GM18951 (cell line): ENCODE measurements around the gene PLXNB1.
"Not testable (repeated sequence)": the region's sequence is repeated elsewhere in the genome, so short reads cannot be mapped to it uniquely, and the experiment has no call there.

ENCODE experiments used
- POLR2A ChIP-seq: IDR thresholded peaks from 4 replicates; pipeline ENCODE4 v1.6.1; 2011; ENCODE audit warnings: mild to moderate bottlenecking; ENCODE audit not compliant: insufficient read length, insufficient read depth; ENCODE audit errors: extremely low read depth
- in situ Hi-C: fragments of 300-500 bp; cut with MboI; formaldehyde crosslinking; loops from one replicate; pipeline ENCODE4 v1.12.0; 2022; ENCODE audit warnings: low sequenced_read_pairs, mixed read lengths, inconsistent platforms; ENCODE audit not compliant: unreplicated experiment

The PLXNB1 gene, protein sequence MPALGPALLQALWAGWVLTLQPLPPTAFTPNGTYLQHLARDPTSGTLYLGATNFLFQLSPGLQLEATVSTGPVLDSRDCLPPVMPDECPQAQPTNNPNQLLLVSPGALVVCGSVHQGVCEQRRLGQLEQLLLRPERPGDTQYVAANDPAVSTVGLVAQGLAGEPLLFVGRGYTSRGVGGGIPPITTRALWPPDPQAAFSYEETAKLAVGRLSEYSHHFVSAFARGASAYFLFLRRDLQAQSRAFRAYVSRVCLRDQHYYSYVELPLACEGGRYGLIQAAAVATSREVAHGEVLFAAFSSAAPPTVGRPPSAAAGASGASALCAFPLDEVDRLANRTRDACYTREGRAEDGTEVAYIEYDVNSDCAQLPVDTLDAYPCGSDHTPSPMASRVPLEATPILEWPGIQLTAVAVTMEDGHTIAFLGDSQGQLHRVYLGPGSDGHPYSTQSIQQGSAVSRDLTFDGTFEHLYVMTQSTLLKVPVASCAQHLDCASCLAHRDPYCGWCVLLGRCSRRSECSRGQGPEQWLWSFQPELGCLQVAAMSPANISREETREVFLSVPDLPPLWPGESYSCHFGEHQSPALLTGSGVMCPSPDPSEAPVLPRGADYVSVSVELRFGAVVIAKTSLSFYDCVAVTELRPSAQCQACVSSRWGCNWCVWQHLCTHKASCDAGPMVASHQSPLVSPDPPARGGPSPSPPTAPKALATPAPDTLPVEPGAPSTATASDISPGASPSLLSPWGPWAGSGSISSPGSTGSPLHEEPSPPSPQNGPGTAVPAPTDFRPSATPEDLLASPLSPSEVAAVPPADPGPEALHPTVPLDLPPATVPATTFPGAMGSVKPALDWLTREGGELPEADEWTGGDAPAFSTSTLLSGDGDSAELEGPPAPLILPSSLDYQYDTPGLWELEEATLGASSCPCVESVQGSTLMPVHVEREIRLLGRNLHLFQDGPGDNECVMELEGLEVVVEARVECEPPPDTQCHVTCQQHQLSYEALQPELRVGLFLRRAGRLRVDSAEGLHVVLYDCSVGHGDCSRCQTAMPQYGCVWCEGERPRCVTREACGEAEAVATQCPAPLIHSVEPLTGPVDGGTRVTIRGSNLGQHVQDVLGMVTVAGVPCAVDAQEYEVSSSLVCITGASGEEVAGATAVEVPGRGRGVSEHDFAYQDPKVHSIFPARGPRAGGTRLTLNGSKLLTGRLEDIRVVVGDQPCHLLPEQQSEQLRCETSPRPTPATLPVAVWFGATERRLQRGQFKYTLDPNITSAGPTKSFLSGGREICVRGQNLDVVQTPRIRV (N-terminal part only)

DNA sequence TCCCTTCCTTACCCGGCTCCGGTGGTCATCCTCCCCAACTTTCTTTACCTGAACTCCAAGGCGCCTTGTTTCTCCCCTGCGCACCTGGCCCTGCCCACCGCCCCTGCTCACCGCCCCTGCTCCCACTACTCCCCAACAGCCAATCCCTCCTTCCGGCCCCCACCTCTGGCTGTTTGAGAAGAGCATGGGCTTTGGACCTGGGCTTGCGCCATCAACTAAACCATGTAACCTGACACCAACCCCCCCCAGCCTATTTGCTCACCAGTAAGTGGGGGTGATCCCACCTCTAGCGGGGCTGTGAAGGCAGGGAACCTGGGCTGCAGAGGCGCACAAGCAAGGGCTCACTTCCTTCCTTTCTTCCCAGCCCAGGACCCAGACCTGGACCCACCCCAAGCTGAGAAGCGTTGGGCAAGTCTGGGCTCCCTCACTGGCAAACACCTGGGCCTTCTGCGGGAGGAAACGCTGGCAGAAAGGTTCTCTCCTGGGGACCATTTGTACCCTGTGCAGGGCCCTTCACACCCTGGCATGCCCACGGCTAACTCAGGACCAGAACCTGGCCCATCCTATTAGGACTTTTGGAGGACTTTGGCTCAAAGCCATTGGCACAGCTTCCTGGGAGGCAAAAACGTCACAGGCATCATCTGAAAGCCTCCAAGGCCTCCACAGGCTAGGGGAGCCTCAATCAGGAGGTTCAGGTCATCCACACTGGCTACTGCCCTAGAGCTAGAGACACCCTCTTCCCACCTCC lies at the start of gene PLXNB1:
Gene PLXNB1, minus strand, starts transcription at position 127 of the 748 bp plus-strand sequence. CDS start 5,475 bp downstream, outside the sequence.
- no peak for TF ChIP-seq POLR2A
- in situ Hi-C loops = loop anchor here (10.0 kb wide), 1 partner anchor 155 kb away; no protein-coding TSS in a partner anchor

DNA sequence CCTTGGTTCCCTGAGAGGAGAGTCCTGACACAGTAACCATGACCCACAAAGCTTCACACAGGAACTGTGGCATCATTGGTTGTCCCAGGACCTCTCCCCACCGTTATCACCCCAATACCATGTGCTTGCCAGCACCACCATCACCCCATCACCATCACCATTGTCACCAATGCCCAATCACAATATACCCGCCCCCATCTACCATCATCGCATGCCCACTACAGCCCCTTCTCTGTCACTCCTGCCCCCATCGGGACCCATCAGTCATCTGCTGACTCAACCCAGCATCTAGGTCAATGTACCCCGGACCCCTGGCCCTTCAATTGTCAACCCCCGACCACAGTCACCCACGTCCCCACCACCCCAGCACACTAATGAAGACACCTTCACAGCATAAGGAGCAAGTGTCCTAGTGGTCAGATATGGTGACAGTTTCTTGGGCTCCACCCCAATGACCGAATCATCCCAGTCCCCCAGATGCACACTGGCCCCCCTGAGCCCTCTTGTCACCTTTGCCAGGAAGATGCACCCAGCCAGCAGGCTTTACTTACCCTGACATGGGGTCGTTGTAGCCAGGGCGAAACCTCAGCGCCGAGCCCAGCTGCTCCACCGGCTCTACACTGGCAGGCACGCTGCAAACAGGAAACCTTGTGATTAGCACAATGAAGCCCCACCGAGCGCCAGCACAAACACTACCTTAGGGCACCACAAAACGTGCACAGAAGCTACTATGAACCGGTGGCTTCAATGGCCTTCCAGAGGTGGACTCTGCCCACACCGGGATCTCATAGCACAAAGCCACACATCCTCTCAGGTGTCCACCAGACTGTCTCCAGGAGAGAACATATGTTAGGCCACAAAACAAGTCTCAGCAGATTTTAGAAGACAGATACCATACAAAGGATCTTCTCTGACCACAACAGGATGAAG lies 49.0 kb upstream of the PLXNB1 start:
- in situ Hi-C loops = no loop called here
- no peak for TF ChIP-seq POLR2A

DNA sequence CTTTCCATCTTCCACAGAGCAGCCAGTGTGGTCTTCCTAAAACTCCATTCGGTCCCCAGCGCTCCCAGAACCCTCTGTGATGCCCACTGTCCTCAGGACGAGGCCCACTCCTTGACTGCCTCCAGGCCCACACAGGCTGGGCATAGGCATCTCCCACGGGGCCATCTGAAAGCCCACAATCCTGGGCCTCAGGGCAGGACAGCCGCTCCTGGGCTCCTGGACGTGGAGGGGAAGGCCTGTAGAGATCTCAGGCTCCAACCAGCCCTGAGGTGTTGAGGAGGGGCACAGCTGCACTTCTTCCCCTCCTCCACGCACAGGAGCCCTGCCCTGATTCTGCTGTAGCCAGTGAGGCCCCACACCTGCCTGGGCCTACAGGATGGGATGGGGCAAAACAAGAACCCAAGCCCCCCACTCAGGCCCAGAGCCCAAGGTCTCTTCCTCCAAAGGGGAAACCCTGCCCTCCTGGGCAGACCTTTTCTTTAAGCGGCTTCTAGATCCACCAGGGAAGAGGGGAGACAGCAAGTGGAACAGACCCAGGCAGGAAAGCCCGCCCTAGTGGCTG lies 48.2 kb upstream of the PLXNB1 start:
- in situ Hi-C loops = no loop called here
- TF ChIP-seq POLR2A = no peak

DNA sequence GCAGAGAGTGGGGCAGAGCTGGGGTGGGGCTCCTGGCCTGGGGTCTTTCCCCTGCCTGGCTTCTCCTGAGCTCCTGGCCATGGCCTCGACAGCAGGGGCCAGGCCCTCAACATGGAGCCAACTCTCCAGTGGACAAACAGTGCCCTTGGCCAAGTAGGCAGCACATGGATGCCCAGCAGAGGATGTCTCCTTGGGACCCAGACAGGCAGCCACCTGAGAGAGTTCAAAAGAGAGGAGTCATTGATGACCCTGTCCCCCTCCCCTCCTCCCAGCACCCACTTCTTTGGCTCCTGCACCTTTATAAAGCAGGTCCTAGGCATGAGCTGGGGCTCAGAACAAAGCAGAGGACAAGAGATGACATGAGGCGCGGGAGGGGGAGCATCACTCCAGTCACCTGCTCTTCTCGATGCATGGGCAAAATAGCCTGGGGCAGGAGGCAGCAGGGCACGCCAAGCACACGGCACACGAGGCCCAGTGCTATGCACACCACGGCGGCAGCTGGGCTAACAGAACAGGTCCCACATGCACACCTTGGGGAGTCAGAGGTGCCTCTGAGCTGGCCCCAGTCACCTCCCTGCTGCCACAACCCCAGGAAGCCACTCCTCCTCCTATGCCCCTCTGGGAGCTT lies 46.7 kb upstream of the PLXNB1 start:
- TF ChIP-seq POLR2A = no peak
- in situ Hi-C loops = no loop called here

DNA sequence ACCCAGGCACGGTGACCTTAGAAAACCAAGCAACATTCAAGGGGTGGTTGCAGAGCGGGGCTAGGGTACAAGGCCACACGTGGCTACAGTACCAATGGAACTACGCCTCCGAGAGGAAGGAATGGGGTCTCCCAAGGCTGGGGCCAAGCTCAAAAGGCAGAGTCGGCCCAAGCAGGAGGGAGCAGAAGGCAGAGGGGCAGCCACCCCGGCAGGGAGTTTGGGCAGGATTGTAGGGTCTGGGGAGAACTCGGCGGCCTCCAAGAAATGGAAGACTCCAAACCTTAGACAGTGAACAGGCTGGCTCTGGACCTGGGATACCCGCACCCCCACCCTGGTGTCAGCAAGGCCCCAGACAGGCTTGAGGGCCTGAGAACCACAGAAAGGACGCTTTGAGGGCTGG lies 45.3 kb upstream of the PLXNB1 start:
- no peak for TF ChIP-seq POLR2A
- in situ Hi-C loops = no loop called here

DNA sequence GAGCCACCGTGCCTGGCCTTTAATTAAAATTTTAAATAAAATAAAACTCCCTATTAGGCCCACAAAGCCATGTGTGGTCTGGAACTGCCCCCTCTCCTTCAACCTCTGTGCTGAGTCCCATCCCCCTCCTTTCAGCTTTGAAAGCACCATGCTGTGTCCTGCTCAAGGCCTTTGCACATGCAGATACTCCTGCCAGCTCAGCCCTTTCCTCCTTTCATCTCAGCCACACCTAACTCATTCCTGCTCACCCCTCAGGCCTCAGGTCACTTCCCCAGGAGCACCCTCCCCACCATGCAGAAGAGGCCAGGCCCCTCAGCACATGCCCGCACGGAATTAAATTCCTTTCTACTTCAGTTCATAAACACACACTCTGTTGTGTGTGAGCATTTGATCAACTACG lies 44.7 kb upstream of the PLXNB1 start:
- in situ Hi-C loops = no loop called here
- no peak for TF ChIP-seq POLR2A

DNA sequence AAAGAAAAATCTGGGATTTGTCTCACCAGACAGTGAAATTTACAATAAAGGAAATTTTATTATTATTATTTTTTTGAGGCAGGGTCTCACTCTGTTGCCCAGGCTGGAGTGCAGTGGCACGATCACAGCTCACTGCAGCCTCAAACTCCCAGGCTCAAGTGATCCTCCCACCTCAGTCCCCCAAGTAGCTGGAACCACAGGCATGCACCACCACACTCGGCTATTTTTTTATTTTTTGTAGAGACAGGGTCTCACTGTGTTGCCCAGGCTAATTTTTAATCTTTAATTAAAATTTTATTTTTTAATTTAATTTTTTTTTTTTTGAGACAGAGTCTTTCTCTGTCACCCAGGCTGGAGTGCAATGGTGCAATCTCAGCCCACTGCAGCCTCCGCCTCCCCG lies 44.1 kb upstream of the PLXNB1 start:
- in situ Hi-C loops = not testable (repeated sequence)

DNA sequence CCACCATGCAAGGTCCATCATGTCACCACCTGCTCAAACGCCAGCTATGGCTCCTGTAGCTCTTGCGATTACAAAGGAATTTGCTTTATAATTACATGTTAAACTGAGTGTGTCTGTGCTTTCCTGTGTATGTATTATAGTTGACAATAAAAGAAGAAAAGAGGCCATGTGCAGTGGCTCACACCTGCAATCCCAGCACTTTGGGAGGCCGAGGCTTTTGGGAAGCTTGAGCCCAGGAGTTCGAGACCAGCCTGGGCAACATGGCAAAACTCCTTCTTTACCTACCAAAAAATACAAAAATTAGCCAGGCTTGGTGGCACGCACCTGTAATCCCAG lies 43.7 kb upstream of the PLXNB1 start:
- in situ Hi-C loops = no loop called here
- TF ChIP-seq POLR2A = no peak

DNA sequence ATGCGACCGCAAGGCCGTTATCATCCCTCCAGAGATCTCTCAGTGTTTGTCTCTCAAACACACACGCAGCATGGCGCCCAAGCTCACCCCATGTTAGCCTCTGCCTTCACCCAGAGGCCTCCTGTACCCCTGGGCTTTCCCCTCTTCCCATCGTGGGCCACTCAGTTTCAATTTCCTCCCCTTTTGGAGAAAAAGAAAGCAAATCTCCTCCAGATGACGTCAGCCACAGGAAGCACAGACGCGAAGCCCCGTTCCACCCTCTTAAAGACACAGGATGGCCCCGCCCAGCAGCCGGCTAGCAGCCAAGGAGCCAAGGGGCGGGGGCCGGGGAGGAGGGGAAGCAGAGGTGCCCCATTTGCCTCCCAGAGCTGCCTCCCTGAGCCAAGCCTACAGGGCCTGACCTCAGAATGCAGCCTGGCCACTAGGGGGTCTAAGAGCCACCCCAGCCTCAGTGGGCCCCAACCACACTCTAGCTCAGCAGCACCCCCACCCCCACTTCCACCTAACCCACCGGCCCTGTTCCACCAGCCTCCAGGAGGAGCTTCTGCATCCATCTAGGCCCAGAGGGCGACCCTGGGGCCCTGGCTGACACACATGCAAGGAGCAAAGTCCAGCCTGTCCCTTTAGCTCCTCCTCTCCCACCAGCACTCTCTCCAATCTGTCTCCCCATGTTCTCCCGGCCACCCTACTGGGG lies 43.2 kb upstream of the PLXNB1 start:
- TF ChIP-seq POLR2A = peak; percentile 79
- in situ Hi-C loops = no loop called here

DNA sequence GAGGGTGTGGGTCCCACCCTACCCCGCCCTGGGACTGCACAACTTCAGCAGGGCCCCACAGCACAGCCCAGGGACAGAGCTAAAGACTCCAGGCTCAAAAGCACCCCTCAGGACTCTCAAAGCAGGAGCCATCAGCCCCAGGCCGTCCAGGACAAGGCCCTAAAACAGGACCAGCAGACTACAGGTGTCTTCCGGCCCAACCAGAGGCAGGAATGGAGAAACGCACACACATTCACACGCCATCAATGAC lies 42.7 kb upstream of the PLXNB1 start:
- in situ Hi-C loops = no loop called here
- TF ChIP-seq POLR2A = no peak

DNA sequence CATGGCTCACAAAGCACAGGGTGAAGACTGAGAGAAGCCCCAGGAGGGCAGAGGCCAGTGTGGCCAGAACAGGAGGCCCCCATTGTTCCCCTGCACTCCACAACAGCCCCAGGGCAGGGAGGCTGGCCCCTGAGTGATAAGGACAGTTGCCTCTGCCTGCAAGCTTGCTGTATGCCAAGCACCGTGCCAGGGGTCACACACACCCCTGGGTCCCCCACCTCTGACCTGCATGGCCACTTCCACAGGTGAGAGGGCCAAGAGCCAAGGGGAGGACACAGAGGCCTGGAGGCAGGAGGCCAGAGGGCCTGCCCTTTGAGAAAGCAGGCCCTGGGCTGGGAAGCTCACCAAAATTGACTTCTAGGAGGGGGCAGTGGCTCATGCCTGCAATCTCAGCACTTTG lies 40.4 kb upstream of the PLXNB1 start:
- in situ Hi-C loops = no loop called here
- no peak for TF ChIP-seq POLR2A
